GM12864 (cell line): Measurements from ENCODE around the gene OCIAD2.

Experiments
- DNase-seq: peaks from one replicate; pipeline ENCODE4 v3.0.0-alpha.2; 2011; ENCODE audit warnings: low read depth
- H3K4me3 ChIP-seq: 2 replicates; pipeline ENCODE4 v1.5.1; 2011; ENCODE audit warnings: mild to moderate bottlenecking, low read depth, low read length, control low read depth
- CTCF ChIP-seq: IDR thresholded peaks from 2 replicates; pipeline ENCODE4 v1.5.1; 2011; ENCODE audit warnings: low read depth, mild to moderate bottlenecking, moderate library complexity, low read length, control low read depth, inconsistent platforms; ENCODE audit errors: missing control alignments

Gene OCIAD2

GRCh38 chr4:48906206-48907173 is at the start of gene OCIAD2:
TSS of gene OCIAD2 (minus strand) at chr4:48906774. CDS start at chr4:48904549, 2,225 bp downstream.
- peak within 1 kb of the TSS; percentile 74 for H3K4me3 ChIP-seq

GRCh38 chr4:48954314-48954713 is 47.7 kb upstream of the OCIAD2 start:
- H3K4me3 ChIP-seq, result no peak overlapping the region
- no peak for DNase-seq
- TF ChIP-seq CTCF, result no peak

More at GRCh38 chr4:48906206-48907173, at the start of gene OCIAD2:
- TF ChIP-seq CTCF, result peak; percentile 23
- DNase-seq, result peak; percentile 61

GRCh38 chr4:48949518-48950219 is 43.1 kb upstream of the OCIAD2 start:
- no peak overlapping the region for H3K4me3 ChIP-seq
- no peak for TF ChIP-seq CTCF
- DNase-seq, result no peak

- TF ChIP-seq CTCF, result no peak
- no peak for DNase-seq
- no peak overlapping the region for H3K4me3 ChIP-seq
Measured at GRCh38 chr4:48949086-48949485, 42.5 kb upstream of the OCIAD2 start.

- no peak overlapping the region for H3K4me3 ChIP-seq
- no peak for DNase-seq
- TF ChIP-seq CTCF, result no peak
Measured at GRCh38 chr4:48947731-48948130, 41.2 kb upstream of the OCIAD2 start.

GRCh38 chr4:48945981-48946380 is 39.4 kb upstream of the OCIAD2 start:
- no peak for TF ChIP-seq CTCF
- DNase-seq, result no peak
- no peak overlapping the region for H3K4me3 ChIP-seq
